ENCODE results near the gene PTGS1. TPM values are rescaled to one million over a fixed set of nuclear protein-coding genes. Genes with fewer than 3 reads are reported as not detected.
"Not testable (repeated sequence)": the region's sequence is repeated elsewhere in the genome, so short reads cannot be mapped to it uniquely, and the experiment has no call there.

The PTGS1 gene
- total RNA-seq, 4 donors from 2014 or later, result 72.2 to 119 (median 84.1) TPM

DNA sequence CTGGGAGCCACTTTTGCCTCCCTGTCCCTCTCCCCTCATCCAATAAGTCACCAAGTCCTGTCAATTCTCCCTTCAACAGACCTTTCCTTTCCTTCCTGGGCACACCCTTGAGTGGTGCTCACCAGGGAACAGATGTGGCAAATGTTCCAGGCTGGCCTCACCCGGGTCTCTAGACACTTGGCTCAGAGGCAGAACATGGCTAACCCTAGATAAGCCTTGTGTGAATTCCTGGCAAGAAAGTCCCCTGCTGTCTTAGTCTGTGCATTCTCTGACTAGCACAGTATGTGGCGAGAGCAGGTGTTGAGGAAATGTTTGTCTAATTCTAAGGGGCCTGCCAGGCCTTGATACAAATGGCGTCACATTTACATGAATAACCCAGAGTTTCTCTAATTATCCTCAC lies 41.2 kb upstream of the PTGS1 start:
- 78% methylated on average over 3 of the region's 3 CpGs for WGBS
- H3K9me3 ChIP-seq, result no peaks in the 10 kb centered on the region
- TF ChIP-seq POLR2AphosphoS5 (IDR thresholded peaks at IDR 0.05), result no peak
- TF ChIP-seq POLR2A (IDR thresholded peaks at IDR 0.05; ENCODE audit: low read depth), result no peak
- no peak for TF ChIP-seq EP300 (IDR thresholded peaks at IDR 0.05)
- TF ChIP-seq, protein P1, sequence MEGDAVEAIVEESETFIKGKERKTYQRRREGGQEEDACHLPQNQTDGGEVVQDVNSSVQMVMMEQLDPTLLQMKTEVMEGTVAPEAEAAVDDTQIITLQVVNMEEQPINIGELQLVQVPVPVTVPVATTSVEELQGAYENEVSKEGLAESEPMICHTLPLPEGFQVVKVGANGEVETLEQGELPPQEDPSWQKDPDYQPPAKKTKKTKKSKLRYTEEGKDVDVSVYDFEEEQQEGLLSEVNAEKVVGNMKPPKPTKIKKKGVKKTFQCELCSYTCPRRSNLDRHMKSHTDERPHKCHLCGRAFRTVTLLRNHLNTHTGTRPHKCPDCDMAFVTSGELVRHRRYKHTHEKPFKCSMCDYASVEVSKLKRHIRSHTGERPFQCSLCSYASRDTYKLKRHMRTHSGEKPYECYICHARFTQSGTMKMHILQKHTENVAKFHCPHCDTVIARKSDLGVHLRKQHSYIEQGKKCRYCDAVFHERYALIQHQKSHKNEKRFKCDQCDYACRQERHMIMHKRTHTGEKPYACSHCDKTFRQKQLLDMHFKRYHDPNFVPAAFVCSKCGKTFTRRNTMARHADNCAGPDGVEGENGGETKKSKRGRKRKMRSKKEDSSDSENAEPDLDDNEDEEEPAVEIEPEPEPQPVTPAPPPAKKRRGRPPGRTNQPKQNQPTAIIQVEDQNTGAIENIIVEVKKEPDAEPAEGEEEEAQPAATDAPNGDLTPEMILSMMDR (IDR thresholded peaks at IDR 0.05), result no peak
- H3K36me3 ChIP-seq, result peaks cover 0 to 13% (median 6%) of the 10 kb centered on the region in 4 donors
- DNase-seq (ENCODE audit: extremely low spot score), result no peak
- no peak overlapping the region for H3K27ac ChIP-seq (replicated peaks in 1 of 4)
- H3K4me1 ChIP-seq, result peaks cover 14 to 29% (median 19%) of the 10 kb centered on the region in 4 donors
- H3K27me3 ChIP-seq, result no peaks in the 10 kb centered on the region
- intact Hi-C loops (cut with DNase I), result no loop called here
- H3K4me3 ChIP-seq, result no peak overlapping the region

GRCh38 chr9:122330466-122330865 lies 40.4 kb upstream of the PTGS1 start:
- DNase-seq (ENCODE audit: extremely low spot score); intact Hi-C loops (cut with DNase I); H3K27me3 ChIP-seq; H3K4me3 ChIP-seq; H3K27ac ChIP-seq (replicated peaks in 1 of 4); H3K9me3 ChIP-seq: not testable (repeated sequence)
- Histone ChIP-seq H3K36me3 (peaks cover 0 to 13% (median 4%) of the 10 kb centered on the region in 4 donors), H3K4me1 (peaks cover 7 to 20% (median 12%) of the 10 kb centered on the region in 4 donors)
- WGBS, result 84% methylated on average over 6 of the region's 6 CpGs

- H3K9me3 ChIP-seq, result no peaks in the 10 kb centered on the region
- H3K36me3 ChIP-seq, result peaks cover 0 to 13% (median 4%) of the 10 kb centered on the region in 4 donors
- H3K4me3 ChIP-seq, result no peak overlapping the region
- no peak overlapping the region for H3K27ac ChIP-seq (replicated peaks in 1 of 4)
- H3K4me1 ChIP-seq, result peaks cover 0 to 11% (median 7%) of the 10 kb centered on the region in 4 donors
- no peak for DNase-seq (ENCODE audit: extremely low spot score)
- WGBS, result 83% methylated on average over 3 of the region's 3 CpGs
- TF ChIP-seq EP300 (IDR thresholded peaks at IDR 0.05), result no peak
- no peaks in the 10 kb centered on the region for H3K27me3 ChIP-seq
- intact Hi-C loops (cut with DNase I), result no loop called here
Observed at GRCh38 chr9:122331523-122331927, 39.3 kb upstream of the PTGS1 start.

DNA sequence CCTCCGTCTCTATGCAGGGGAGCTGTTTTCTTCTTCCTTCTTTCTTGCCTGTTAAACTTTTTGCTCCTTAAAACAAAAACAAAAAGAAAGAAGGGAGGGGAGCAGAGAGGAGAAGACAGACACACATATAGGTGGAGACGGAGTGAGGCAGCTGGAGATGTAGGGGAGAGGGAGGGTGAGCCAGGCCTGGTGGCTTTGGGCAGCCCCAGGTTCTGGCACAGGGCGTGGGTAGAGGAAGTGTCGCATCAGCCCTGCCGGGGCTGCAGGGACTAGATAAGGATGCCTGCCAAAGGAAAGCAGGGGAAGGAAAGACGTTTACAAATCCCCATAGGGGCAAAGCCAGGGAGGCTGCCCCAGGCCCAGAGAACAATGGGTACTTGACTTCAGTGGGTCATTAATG lies 38.7 kb upstream of the PTGS1 start:
- intact Hi-C loops (cut with DNase I), result no loop called here
- no peaks in the 10 kb centered on the region for H3K9me3 ChIP-seq
- H3K27ac ChIP-seq (replicated peaks in 1 of 4), result peak overlapping the region in 1 of 4 donors; percentile 13
- DNase-seq (ENCODE audit: extremely low spot score), result no peak
- H3K27me3 ChIP-seq, result no peaks in the 10 kb centered on the region
- no peak for TF ChIP-seq POLR2AphosphoS5 (IDR thresholded peaks at IDR 0.05)
- TF ChIP-seq, protein P1 (IDR thresholded peaks at IDR 0.05), result no peak
- TF ChIP-seq POLR2A (IDR thresholded peaks at IDR 0.05; ENCODE audit: low read depth), result no peak
- TF ChIP-seq EP300 (IDR thresholded peaks at IDR 0.05), result no peak
- H3K4me1 ChIP-seq, result peaks cover 0 to 11% (median 7%) of the 10 kb centered on the region in 4 donors
- 52% methylated on average over 6 of the region's 6 CpGs for WGBS
- H3K4me3 ChIP-seq, result no peak overlapping the region
- peaks cover 0 to 13% (median 4%) of the 10 kb centered on the region in 4 donors for H3K36me3 ChIP-seq

- no peak for DNase-seq (ENCODE audit: extremely low spot score)
- no peak overlapping the region for H3K27ac ChIP-seq (replicated peaks in 1 of 4)
- 60% methylated on average over 7 of the region's 7 CpGs for WGBS
- H3K36me3 ChIP-seq, result peaks cover 0 to 13% (median 4%) of the 10 kb centered on the region in 4 donors
- no peaks in the 10 kb centered on the region for H3K9me3 ChIP-seq
- no peak overlapping the region for H3K4me3 ChIP-seq
- TF ChIP-seq EP300 (IDR thresholded peaks at IDR 0.05) (no peak), POLR2A (IDR thresholded peaks at IDR 0.05; ENCODE audit: low read depth) (no peak), POLR2AphosphoS5 (IDR thresholded peaks at IDR 0.05) (no peak)
- TF ChIP-seq, protein P1 (IDR thresholded peaks at IDR 0.05), result no peak
- H3K27me3 ChIP-seq, result no peaks in the 10 kb centered on the region
- peaks cover 0 to 11% (median 7%) of the 10 kb centered on the region in 4 donors for H3K4me1 ChIP-seq
- intact Hi-C loops (cut with DNase I), result no loop called here
Observed at GRCh38 chr9:122332644-122333043, 38.2 kb upstream of the PTGS1 start.
